ENCODE data around the gene SLC2A4RG.

The SLC2A4RG gene

GRCh38 chr20:63790572-63791168, 51.1 kb downstream of the SLC2A4RG start:
- no peak overlapping the region for H3K9ac ChIP-seq (ENCODE audit: low read depth, low read length)
- H3K36me3 ChIP-seq (ENCODE audit: insufficient read depth, low read length): no peaks in the 10 kb centered on the region
- H3K4me1 ChIP-seq (ENCODE audit: insufficient read depth, low read length): no peaks in the 10 kb centered on the region; the same call in 1 of the 2 replicates
- H3K9me3 ChIP-seq (ENCODE audit: control insufficient read depth, insufficient read depth, low read length): no peaks in the 10 kb centered on the region

- Histone ChIP-seq H3K4me1 (ENCODE audit: insufficient read depth, low read length) (no peaks in the 10 kb centered on the region; the same call in 1 of the 2 replicates), H3K36me3 (ENCODE audit: insufficient read depth, low read length) (no peaks in the 10 kb centered on the region), H3K9ac (ENCODE audit: low read depth, low read length) (no peak overlapping the region), H3K9me3 (ENCODE audit: control insufficient read depth, insufficient read depth, low read length) (no peaks in the 10 kb centered on the region)
These were observed 52.1 kb downstream of the SLC2A4RG start for GRCh38 chr20:63791497-63792156.

- H3K9me3 ChIP-seq (ENCODE audit: control insufficient read depth, insufficient read depth, low read length): no peaks in the 10 kb centered on the region
- H3K36me3 ChIP-seq (ENCODE audit: insufficient read depth, low read length): no peaks in the 10 kb centered on the region
- H3K4me1 ChIP-seq (ENCODE audit: insufficient read depth, low read length): no peaks in the 10 kb centered on the region; the same call in 1 of the 2 replicates
- no peak overlapping the region for H3K9ac ChIP-seq (ENCODE audit: low read depth, low read length)
These were observed 53.3 kb downstream of the SLC2A4RG start for GRCh38 chr20:63792866-63793265.

Measured in ES-I3 (cell line).